Activated T-cell treated with anti-CD3 and anti-CD28 coated beads for 4 hours (primary cell): ENCODE measurements around the gene DNAJC7.
A peak's percentile ranks its signal among the peaks of the same experiment; 100 is the strongest.
"Not testable (repeated sequence)": the region's sequence is repeated elsewhere in the genome, so short reads cannot be mapped to it uniquely, and the experiment has no call there.

Experiments
- DNase-seq: peaks from one replicate; pipeline ENCODE4 v3.0.0-alpha.2; 2020

DNAJC7 gene

GRCh38 chr17:41948762-41949460, 68.3 kb downstream of the DNAJC7 start:
- no peak for DNase-seq

GRCh38 chr17:41944943-41945342, 72.3 kb downstream of the DNAJC7 start:
- no peak for DNase-seq

GRCh38 chr17:41943492-41943891, 73.7 kb downstream of the DNAJC7 start:
- DNase-seq = no peak

GRCh38 chr17:41942626-41943373, 74.4 kb downstream of the DNAJC7 start:
- no peak for DNase-seq

GRCh38 chr17:41941168-41941567, 76.1 kb downstream of the DNAJC7 start:
- no peak for DNase-seq

GRCh38 chr17:41939693-41940090, 77.5 kb downstream of the DNAJC7 start:
- no peak for DNase-seq

GRCh38 chr17:41939044-41939692, 78.1 kb downstream of the DNAJC7 start:
- DNase-seq = no peak

- DNase-seq = no peak
These were observed 79.0 kb downstream of the DNAJC7 start for GRCh38 chr17:41937970-41938954.

GRCh38 chr17:41935641-41936040, 81.6 kb downstream of the DNAJC7 start:
- DNase-seq = no peak

GRCh38 chr17:41932816-41933389, 84.3 kb downstream of the DNAJC7 start:
- DNase-seq = no peak

GRCh38 chr17:41931715-41932114, 85.5 kb downstream of the DNAJC7 start:
- DNase-seq = not testable (repeated sequence)

- DNase-seq = not testable (repeated sequence)
These were observed 86.4 kb downstream of the DNAJC7 start for GRCh38 chr17:41930833-41931156.

GRCh38 chr17:41930009-41930832, 87.0 kb downstream of the DNAJC7 start, which contains the start of gene ODAD4:
Gene ODAD4 (plus strand): TSS chr17:41930617. CDS start chr17:41930724, 107 bp downstream.
- peak; percentile 91 for DNase-seq

- DNase-seq = no peak
These were observed 88.5 kb downstream of the DNAJC7 start for GRCh38 chr17:41928693-41929251.
